H1 (cell line): Measurements from ENCODE around the gene FBXL15. TPM values are rescaled to one million over a fixed set of nuclear protein-coding genes. Genes with fewer than 3 reads are reported as not detected.

ENCODE experiments used
- CTCF ChIA-PET: fragments of 300-600 bp; sonication (Branson Sonifier 250); formaldehyde crosslinking; loops from one replicate; lab custom pipeline; 2021; ENCODE audit not compliant: partially characterized antibody; lab: Charles Lee
- POLR2A ChIA-PET: fragments of 300-600 bp; sonication (Branson Sonifier 250); formaldehyde crosslinking; loops from one replicate; lab custom pipeline; 2021; ENCODE audit warnings: inconsistent platforms; ENCODE audit not compliant: partially characterized antibody; lab: Charles Lee
- DNase-seq, 2 experiments: peaks; one replicate each; pipeline versions ENCODE4 v3.0.0 to v3.0.0-alpha.2; 2010 to 2022; ENCODE audit warnings: low spot score in 2 of 2, low read depth in 1 of 2, mixed read lengths in 1 of 2
- FAIRE-seq: peaks from 2 replicates; lab custom pipeline; 2011; peaks lifted over from hg19 to GRCh38; lab: Jason Lieb, UNC
- H2AFZ ChIP-seq: 2 replicates; pipeline ENCODE4 v1.8.1; 2012; ENCODE audit warnings: low read length, inconsistent platforms
- H2AK5ac ChIP-seq: 2 replicates; pipeline ENCODE4 v1.6.1; 2013; ENCODE audit warnings: low read depth, low read length
- H2BK120ac ChIP-seq: replicated peaks from 2 replicates; pipeline ENCODE3; 2013; ENCODE audit warnings: low read depth, low read length, inconsistent platforms
- H2BK12ac ChIP-seq: 2 replicates; pipeline ENCODE4 v1.6.1; 2013; ENCODE audit warnings: low read depth, low read length
- H2BK15ac ChIP-seq: 2 replicates; pipeline ENCODE4 v1.6.1; 2013; ENCODE audit warnings: low read length
- H2BK20ac ChIP-seq: 2 replicates; pipeline ENCODE4 v1.6.1; 2013; ENCODE audit warnings: low read length
- H2BK5ac ChIP-seq: 2 replicates; pipeline ENCODE4 v1.6.1; 2013; ENCODE audit warnings: low read depth, low read length
- H3K14ac ChIP-seq: 2 replicates; pipeline ENCODE4 v1.6.1; 2013; ENCODE audit warnings: inconsistent platforms; ENCODE audit not compliant: insufficient read length
- H3K18ac ChIP-seq: 2 replicates; pipeline ENCODE4 v1.6.1; 2013; ENCODE audit warnings: low read length; ENCODE audit errors: extremely low read depth
- H3K23ac ChIP-seq: 2 replicates; pipeline ENCODE4 v1.6.1; 2013; ENCODE audit warnings: inconsistent platforms; ENCODE audit not compliant: insufficient read length
- H3K23me2 ChIP-seq: 2 replicates; pipeline ENCODE4 v1.6.1; 2013; ENCODE audit warnings: low read depth, low read length
- H3K27ac ChIP-seq: 2 replicates; pipeline ENCODE4 v1.6.1; 2011; ENCODE audit warnings: low read depth, low read length, inconsistent platforms
- H3K27me3 ChIP-seq, 4 experiments: replicated peaks in 1 of 4; 1 replicate in 1 of 4; 2 replicates in 3 of 4; pipeline versions ENCODE4 v1.6.1 to v1.8.1; 2011 to 2013; ENCODE audit warnings: low read length in 3 of 4, mild to moderate bottlenecking in 3 of 4, inconsistent platforms in 2 of 4, mixed read lengths in 2 of 4, moderate library complexity in 1 of 4; ENCODE audit not compliant: control insufficient read depth in 3 of 4, insufficient read depth in 3 of 4; ENCODE audit errors: extremely low read depth in 1 of 4
- H3K36me3 ChIP-seq, 4 experiments: 2 replicates each; pipeline versions ENCODE4 v1.6.1 to v1.8.1; 2011 to 2013; ENCODE audit warnings: mild to moderate bottlenecking in 4 of 4, low read length in 3 of 4, moderate library complexity in 2 of 4, control low read depth in 1 of 4, inconsistent platforms in 1 of 4; ENCODE audit not compliant: insufficient read depth in 4 of 4, control insufficient read depth in 2 of 4
- H3K4ac ChIP-seq: replicated peaks from 2 replicates; pipeline ENCODE3; 2013; ENCODE audit warnings: low read length, low read depth, mixed read lengths, inconsistent platforms; ENCODE audit not compliant: insufficient read length
- H3K4me1 ChIP-seq, 4 experiments: replicated peaks in 1 of 4; 1 replicate in 1 of 4; 2 replicates in 3 of 4; pipeline versions ENCODE4 v1.6.1 to v1.8.1; 2011 to 2013; ENCODE audit warnings: low read length in 3 of 4, inconsistent platforms in 2 of 4, mixed read lengths in 1 of 4; ENCODE audit not compliant: insufficient read depth in 4 of 4, control insufficient read depth in 3 of 4
- H3K4me2 ChIP-seq, 2 experiments: 2 replicates each; pipeline versions ENCODE4 v1.6.1 to v1.8.1; 2011 to 2013; ENCODE audit warnings: low read depth in 2 of 2, low read length in 2 of 2, control low read depth in 1 of 2, inconsistent platforms in 1 of 2, mild to moderate bottlenecking in 1 of 2; ENCODE audit not compliant: insufficient read depth in 1 of 2
- H3K4me3 ChIP-seq, 4 experiments: fragments of 200-600, 300-600 bp in 1 of 4; sonication (generic), shearing (Covaris generic), sonication (Bioruptor Twin) in 1 of 4; 2 replicates each; pipeline versions ENCODE4 v1.5.1 to v1.8.1; 2011 to 2016; ENCODE audit warnings: low read length in 4 of 4, low read depth in 3 of 4, control low read depth in 2 of 4, inconsistent platforms in 2 of 4, mild to moderate bottlenecking in 2 of 4, mixed read lengths in 1 of 4, moderate library complexity in 1 of 4; ENCODE audit not compliant: insufficient read depth in 2 of 4; ENCODE audit errors: extremely low read depth in 1 of 4
- H3K56ac ChIP-seq: replicated peaks from 2 replicates; pipeline ENCODE3; 2013; ENCODE audit warnings: low read depth, mild to moderate bottlenecking, mixed read lengths, low read length, inconsistent platforms; ENCODE audit not compliant: insufficient read length
- H3K79me1 ChIP-seq: 2 replicates; pipeline ENCODE4 v1.6.1; 2013; ENCODE audit warnings: low read depth, low read length, control low read depth
- H3K79me2 ChIP-seq, 2 experiments: 2 replicates each; pipeline versions ENCODE4 v1.6.1 to v1.8.1; 2012 to 2013; ENCODE audit warnings: low read length in 2 of 2, mild to moderate bottlenecking in 2 of 2, inconsistent platforms in 1 of 2; ENCODE audit not compliant: insufficient read depth in 2 of 2, control insufficient read depth in 1 of 2
- H3K9ac ChIP-seq, 4 experiments: replicated peaks in 1 of 4; 1 replicate in 1 of 4; 2 replicates in 3 of 4; pipeline versions ENCODE4 v1.6.1 to v1.8.1; 2011 to 2013; ENCODE audit warnings: low read depth in 3 of 4, low read length in 3 of 4, control low read depth in 2 of 4, mild to moderate bottlenecking in 2 of 4, moderate library complexity in 2 of 4, inconsistent platforms in 1 of 4; ENCODE audit errors: extremely low read depth in 1 of 4
- H3K9me3 ChIP-seq, 2 experiments: 2 replicates each; pipeline versions ENCODE4 v1.6.1 to v1.8.1; 2012 to 2013; ENCODE audit warnings: mild to moderate bottlenecking in 2 of 2, moderate library complexity in 2 of 2, control low read depth in 1 of 2, inconsistent platforms in 1 of 2, low read depth in 1 of 2, low read length in 1 of 2, mixed read lengths in 1 of 2; ENCODE audit not compliant: insufficient read depth in 2 of 2
- H4K20me1 ChIP-seq, 2 experiments: replicated peaks in 1 of 2; 2 replicates each; pipeline versions ENCODE3 to v1.8.1; 2011 to 2013; ENCODE audit warnings: inconsistent platforms in 2 of 2, low read length in 2 of 2, mild to moderate bottlenecking in 1 of 2; ENCODE audit not compliant: insufficient read depth in 2 of 2, control insufficient read depth in 1 of 2
- H4K5ac ChIP-seq: 2 replicates; pipeline ENCODE4 v1.6.1; 2013; ENCODE audit warnings: low read length, low read depth, mixed read lengths, inconsistent platforms; ENCODE audit not compliant: insufficient read length
- H4K8ac ChIP-seq: 2 replicates; pipeline ENCODE4 v1.8.0; 2013; ENCODE audit warnings: mild to moderate bottlenecking, moderate library complexity, low read length, inconsistent platforms; ENCODE audit not compliant: insufficient read depth; ENCODE audit errors: extremely low read depth
- H4K91ac ChIP-seq: replicated peaks from 2 replicates; pipeline ENCODE3; 2013; ENCODE audit warnings: low read length, mixed read lengths, inconsistent platforms; ENCODE audit not compliant: insufficient read length
- BCL11A ChIP-seq, 2 experiments: IDR thresholded peaks; one replicate each; pipeline ENCODE4 v1.6.1; 2011; ENCODE audit warnings: low read depth in 2 of 2, low read length in 2 of 2, mild to moderate bottlenecking in 2 of 2
- FOSL1 ChIP-seq: IDR thresholded peaks from 2 replicates; pipeline ENCODE4 v1.6.1; 2011; ENCODE audit warnings: mild to moderate bottlenecking, low read depth, low read length, moderate library complexity; ENCODE audit not compliant: insufficient read depth
- JUND ChIP-seq: IDR thresholded peaks from 2 replicates; pipeline ENCODE4 v1.6.1; 2011; ENCODE audit warnings: mild to moderate bottlenecking, improper control_type of control experiment, low read length
- KDM1A ChIP-seq: fragments of 200-600, 300-600 bp; sonication (generic); IDR thresholded peaks from 2 replicates; pipeline ENCODE4 v1.7.1; 2016; ENCODE audit warnings: mild to moderate bottlenecking, low read length, borderline replicate concordance
- KDM4A ChIP-seq: IDR thresholded peaks from one replicate; pipeline ENCODE4 v1.7.1; 2012; ENCODE audit warnings: low read depth, mild to moderate bottlenecking, moderate library complexity, low read length, inconsistent platforms; ENCODE audit not compliant: severe bottlenecking
- POU5F1 ChIP-seq: IDR thresholded peaks from 2 replicates; pipeline ENCODE4 v1.6.1; 2011; ENCODE audit warnings: low read depth, mild to moderate bottlenecking, low read length, moderate library complexity
- RFX5 ChIP-seq: IDR thresholded peaks from 2 replicates; pipeline ENCODE4 v1.6.1; 2011; ENCODE audit warnings: low read depth, low read length, improper control_type of control experiment, borderline replicate concordance
- RNF2 ChIP-seq: fragments of 200-900, 300-1000 bp; sonication (generic); IDR thresholded peaks from 2 replicates; pipeline ENCODE4 v1.7.1; 2016; ENCODE audit warnings: borderline replicate concordance, low read depth, mild to moderate bottlenecking, antibody characterized with exemption, low read length; ENCODE audit not compliant: poor library complexity, severe bottlenecking; ENCODE audit errors: missing control alignments
- WGBS, 2 experiments: shearing (Covaris generic) in 1 of 2; methylation state at CpG; one replicate each; pipeline versions ENCODE4 v1.1.6 to v1.1.7; 2013 to 2015; ENCODE audit warnings: low lambda C conversion rate in 2 of 2, mixed read lengths in 2 of 2, inconsistent platforms in 1 of 2, low coverage in 1 of 2, missing lambda C conversion rate in 1 of 2; ENCODE audit not compliant: insufficient replicate concordance in 2 of 2, insufficient coverage in 1 of 2, insufficient read length in 1 of 2; ENCODE audit errors: extremely low coverage in 1 of 2, missing lambda C conversion rate in 1 of 2; 5-methylcytosine and 5-hydroxymethylcytosine counted together
- polyA plus RNA-seq, 7 experiments: library from polyadenylated mRNA; depleted of rRNA in 3 of 7; stranded (reverse) in 5 of 7; unstranded in 2 of 7; fragments of >200 nt in 5 of 7; fragments of 200-250 nt in 2 of 7; gene quantifications; 1 replicate in 5 of 7; 2 replicates in 1 of 7; 4 replicates in 1 of 7; pipeline versions ENCODE4 v1.2.1 to v1.2.3, GENCODE V29; 2011 to 2013; ENCODE audit warnings: missing spikeins in 2 of 7, mixed read lengths in 2 of 7
- total RNA-seq: library from RNA; stranded (reverse); fragmentation: NEBNext Ultra II Directional; extraction: Animal tissue kit (Norgen Biotek cat#: 25700); gene quantifications from 2 replicates; pipeline ENCODE4 v1.2.1, GENCODE V29; 2021
- TF ChIP-seq, protein P1 (sequence below): IDR thresholded peaks from 2 replicates; pipeline ENCODE4 v1.6.1; 2011; ENCODE audit warnings: low read length, improper control_type of control experiment

Gene FBXL15
- total and polyA plus RNA-seq, 2 of the 8 experiments (the other 6 are each of a cell fraction or from before 2014, with no cell fraction given) = 11.3 to 22.6 TPM

DNA sequence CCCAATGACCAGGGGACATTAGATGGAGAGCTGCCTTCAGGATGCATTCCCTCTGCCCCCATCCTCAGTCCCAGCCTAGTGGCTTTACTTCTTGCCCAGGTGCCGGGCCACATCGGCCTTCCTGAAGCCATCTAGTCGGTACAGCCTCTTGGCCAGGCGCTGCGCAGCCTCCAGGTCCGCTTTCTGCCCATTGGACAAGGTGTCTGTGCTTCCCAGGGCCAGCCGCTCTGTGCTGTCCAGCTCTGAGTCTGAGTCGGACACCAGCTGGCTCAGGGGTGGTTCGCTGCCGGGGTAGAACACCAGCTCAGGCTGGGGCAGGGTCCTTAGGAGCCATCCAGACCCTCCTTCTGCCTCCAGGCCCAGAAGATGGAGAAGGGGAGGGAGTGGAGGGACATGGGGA lies 8.3 kb upstream of the FBXL15 start:
- no peak overlapping the region for H3K4me3 ChIP-seq
- no peak overlapping the region for H4K91ac ChIP-seq
- no peak overlapping the region for H3K9ac ChIP-seq
- H2BK120ac ChIP-seq = no peak overlapping the region
- no peak overlapping the region for H2AFZ ChIP-seq
- no peak overlapping the region for H2BK5ac ChIP-seq
- no peak overlapping the region for H3K23ac ChIP-seq
- no peaks in the 10 kb centered on the region for H3K9me3 ChIP-seq
- no peaks in the 10 kb centered on the region for H3K36me3 ChIP-seq
- no peak overlapping the region for H4K8ac ChIP-seq
- no peak overlapping the region for H2AK5ac ChIP-seq
- peaks cover 17 to 50% (median 49%) of the 10 kb centered on the region in 4 experiments for H3K27me3 ChIP-seq
- peaks cover 26% of the 10 kb centered on the region for H3K23me2 ChIP-seq
- H3K18ac ChIP-seq = no peak overlapping the region
- 0 out of 2 replicates have a peak overlapping the region, but pooled peaks have one; percentile 50 for H2BK12ac ChIP-seq
- FAIRE-seq = no peak
- H3K79me2 ChIP-seq = no peaks in the 10 kb centered on the region
- ChIA-PET POLR2A (interaction anchor here (1.0 to 4.9 kb wide), 4 partner anchors 10 to 38 kb away, joined by 3 to 51 read pairs (median 10); partner anchors contain the start of genes C10orf95, FBXL15 and NFKB2), CTCF (interaction anchor here (0.6 to 10.1 kb wide), 11 partner anchors 11 to 183 kb away, joined by 3 to 205 read pairs (median 4); partner anchors contain the start of genes CUEDC2 and NFKB2)
- H3K4me2 ChIP-seq = no peak overlapping the region
- no peak overlapping the region for H3K56ac ChIP-seq
- H3K14ac ChIP-seq = no peak overlapping the region
- no peaks in the 10 kb centered on the region for H3K79me1 ChIP-seq
- H3K4ac ChIP-seq = no peak overlapping the region
- peaks cover 9 to 31% (median 22%) of the 10 kb centered on the region in 4 experiments for H3K4me1 ChIP-seq
- no peak overlapping the region for H2BK20ac ChIP-seq
- H4K20me1 ChIP-seq = peaks cover 0 to 3% of the 10 kb centered on the region in 2 experiments
- H3K27ac ChIP-seq = no peak overlapping the region
- no peak overlapping the region for H4K5ac ChIP-seq
- 0 out of 2 replicates have a peak overlapping the region, but pooled peaks have one; percentile 61 for H2BK15ac ChIP-seq
- DNase-seq = no peak
- 94% methylated on average over 10 of the region's 10 CpGs; no CpG with 5 or more reads in 1 of the 2 experiments for WGBS, 2 experiments
- TF ChIP-seq KDM1A (no peak), RNF2 (no peak), RFX5 (no peak), POU5F1 (no peak), KDM4A (no peak), JUND (no peak), FOSL1 (no peak), BCL11A (IDR thresholded peaks at IDR 0.05; ENCODE audit: low read depth in 2 of 2, low read length in 2 of 2) (no peak)
- TF ChIP-seq, protein P1, sequence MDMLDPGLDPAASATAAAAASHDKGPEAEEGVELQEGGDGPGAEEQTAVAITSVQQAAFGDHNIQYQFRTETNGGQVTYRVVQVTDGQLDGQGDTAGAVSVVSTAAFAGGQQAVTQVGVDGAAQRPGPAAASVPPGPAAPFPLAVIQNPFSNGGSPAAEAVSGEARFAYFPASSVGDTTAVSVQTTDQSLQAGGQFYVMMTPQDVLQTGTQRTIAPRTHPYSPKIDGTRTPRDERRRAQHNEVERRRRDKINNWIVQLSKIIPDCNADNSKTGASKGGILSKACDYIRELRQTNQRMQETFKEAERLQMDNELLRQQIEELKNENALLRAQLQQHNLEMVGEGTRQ = no peak
